ENCODE measurements around the gene CCDC6.

GRCh38 chr10:59752278-59752940, 153.9 kb downstream of the CCDC6 start:
- TF ChIP-seq, protein P1, sequence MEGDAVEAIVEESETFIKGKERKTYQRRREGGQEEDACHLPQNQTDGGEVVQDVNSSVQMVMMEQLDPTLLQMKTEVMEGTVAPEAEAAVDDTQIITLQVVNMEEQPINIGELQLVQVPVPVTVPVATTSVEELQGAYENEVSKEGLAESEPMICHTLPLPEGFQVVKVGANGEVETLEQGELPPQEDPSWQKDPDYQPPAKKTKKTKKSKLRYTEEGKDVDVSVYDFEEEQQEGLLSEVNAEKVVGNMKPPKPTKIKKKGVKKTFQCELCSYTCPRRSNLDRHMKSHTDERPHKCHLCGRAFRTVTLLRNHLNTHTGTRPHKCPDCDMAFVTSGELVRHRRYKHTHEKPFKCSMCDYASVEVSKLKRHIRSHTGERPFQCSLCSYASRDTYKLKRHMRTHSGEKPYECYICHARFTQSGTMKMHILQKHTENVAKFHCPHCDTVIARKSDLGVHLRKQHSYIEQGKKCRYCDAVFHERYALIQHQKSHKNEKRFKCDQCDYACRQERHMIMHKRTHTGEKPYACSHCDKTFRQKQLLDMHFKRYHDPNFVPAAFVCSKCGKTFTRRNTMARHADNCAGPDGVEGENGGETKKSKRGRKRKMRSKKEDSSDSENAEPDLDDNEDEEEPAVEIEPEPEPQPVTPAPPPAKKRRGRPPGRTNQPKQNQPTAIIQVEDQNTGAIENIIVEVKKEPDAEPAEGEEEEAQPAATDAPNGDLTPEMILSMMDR (IDR thresholded peaks at IDR 0.05 in 4 of 5, conservative IDR thresholded peaks at IDR 0.05 in 1 of 5) = no peak
- no peak for TF ChIP-seq POLR2A (IDR thresholded peaks at IDR 0.05)

All from gastrocnemius medialis (tissue), 4 donors.